ENCODE results near the gene MRPS27.

MRPS27 gene

GRCh38 chr5:72205431-72206009 lies 114.5 kb downstream of the MRPS27 start:
- no peak overlapping the region for H2BK5ac ChIP-seq (ENCODE audit: low read length)
- H3K4ac ChIP-seq (ENCODE audit: low read length), result no peak overlapping the region
- peaks cover 33 to 91% of the 10 kb centered on the region in 2 donors for H3K36me3 ChIP-seq (replicated peaks in 1 of 2; ENCODE audit: control insufficient read depth in 2 of 2, insufficient read depth in 2 of 2, low read length in 2 of 2)
- H2BK15ac ChIP-seq (ENCODE audit: low read length), result no peak overlapping the region
- no peak overlapping the region for H3K23ac ChIP-seq (ENCODE audit: low read depth, low read length, poor library complexity)
- H2AK5ac ChIP-seq (ENCODE audit: low read depth, low read length), result no peak overlapping the region
- H3K9ac ChIP-seq (ENCODE audit: low read depth, low read length, poor library complexity), result no peak overlapping the region
- no peak overlapping the region for H3K27ac ChIP-seq (replicated peaks; ENCODE audit: low read length)
- H3K79me1 ChIP-seq (ENCODE audit: low read depth, low read length), result no peaks in the 10 kb centered on the region
- no peak overlapping the region for H2BK120ac ChIP-seq (ENCODE audit: low read depth, low read length)
- H3K4me3 ChIP-seq (ENCODE audit: low read length in 2 of 2), result no peak overlapping the region
- no peak overlapping the region for H2AFZ ChIP-seq (ENCODE audit: low read length)
- no peaks in the 10 kb centered on the region for H3K27me3 ChIP-seq (ENCODE audit: control insufficient read depth in 3 of 3, insufficient read depth in 3 of 3, low read depth in 1 of 3, low read length in 3 of 3)
- peaks cover 9 to 10% of the 10 kb centered on the region in 2 donors for H3K4me1 ChIP-seq (ENCODE audit: control insufficient read depth in 2 of 2, insufficient read depth in 1 of 2, low read depth in 1 of 2, low read length in 2 of 2)
- no peak overlapping the region for H3K14ac ChIP-seq (ENCODE audit: low read length)
- H3K9me3 ChIP-seq (replicated peaks in 1 of 2; ENCODE audit: control insufficient read depth in 2 of 2, insufficient read depth in 1 of 2, low read depth in 1 of 2, low read length in 2 of 2), result no peaks in the 10 kb centered on the region
- no peak overlapping the region for H4K8ac ChIP-seq (ENCODE audit: low read depth, low read length)
- no peak overlapping the region for H3K18ac ChIP-seq (ENCODE audit: low read length)
- H2BK12ac ChIP-seq (ENCODE audit: low read length), result no peak overlapping the region
- no peak for DNase-seq (ENCODE audit: low spot score)
- H4K91ac ChIP-seq (ENCODE audit: low read depth, low read length, poor library complexity), result no peak overlapping the region
- no peak overlapping the region for H3K4me2 ChIP-seq (ENCODE audit: insufficient read depth, low read length, poor library complexity, severe bottlenecking)
- no CpG with 5 or more reads among the region's 3 CpGs for WGBS, 2 donors (ENCODE audit: extremely low coverage in 2 of 2, insufficient read length in 2 of 2, insufficient replicate concordance in 1 of 2)

- Histone ChIP-seq H3K4me2 (ENCODE audit: insufficient read depth, low read length, poor library complexity, severe bottlenecking) (no peak overlapping the region), H3K14ac (ENCODE audit: low read length) (no peak overlapping the region), H2BK120ac (ENCODE audit: low read depth, low read length) (no peak overlapping the region), H3K4me3 (ENCODE audit: low read length in 2 of 2) (no peak overlapping the region), H3K9me3 (replicated peaks in 1 of 2; ENCODE audit: control insufficient read depth in 2 of 2, insufficient read depth in 1 of 2, low read depth in 1 of 2, low read length in 2 of 2) (no peaks in the 10 kb centered on the region), H3K79me1 (ENCODE audit: low read depth, low read length) (no peaks in the 10 kb centered on the region), H3K18ac (ENCODE audit: low read length) (no peak overlapping the region), H4K91ac (ENCODE audit: low read depth, low read length, poor library complexity) (no peak overlapping the region), H2AFZ (ENCODE audit: low read length) (no peak overlapping the region), H3K9ac (ENCODE audit: low read depth, low read length, poor library complexity) (no peak overlapping the region), H3K27me3 (ENCODE audit: control insufficient read depth in 3 of 3, insufficient read depth in 3 of 3, low read depth in 1 of 3, low read length in 3 of 3) (no peaks in the 10 kb centered on the region), H3K36me3 (replicated peaks in 1 of 2; ENCODE audit: control insufficient read depth in 2 of 2, insufficient read depth in 2 of 2, low read length in 2 of 2) (peaks cover 39 to 96% of the 10 kb centered on the region in 2 donors), H2BK5ac (ENCODE audit: low read length) (no peak overlapping the region), H3K4ac (ENCODE audit: low read length) (no peak overlapping the region), H3K4me1 (ENCODE audit: control insufficient read depth in 2 of 2, insufficient read depth in 1 of 2, low read depth in 1 of 2, low read length in 2 of 2) (peaks cover 4 to 5% of the 10 kb centered on the region in 2 donors), H4K8ac (ENCODE audit: low read depth, low read length) (no peak overlapping the region), H3K27ac (replicated peaks; ENCODE audit: low read length) (no peak overlapping the region), H2AK5ac (ENCODE audit: low read depth, low read length) (no peak overlapping the region), H2BK12ac (ENCODE audit: low read length) (no peak overlapping the region), H2BK15ac (ENCODE audit: low read length) (no peak overlapping the region), H3K23ac (ENCODE audit: low read depth, low read length, poor library complexity) (no peak overlapping the region)
- no CpG with 5 or more reads among the region's 1 CpG for WGBS, 2 donors (ENCODE audit: extremely low coverage in 2 of 2, insufficient read length in 2 of 2, insufficient replicate concordance in 1 of 2)
- DNase-seq (ENCODE audit: low spot score), result no peak
Measured at GRCh38 chr5:72204946-72205345, 115.1 kb downstream of the MRPS27 start.

- H3K27me3 ChIP-seq (ENCODE audit: control insufficient read depth in 3 of 3, insufficient read depth in 3 of 3, low read depth in 1 of 3, low read length in 3 of 3), result no peaks in the 10 kb centered on the region
- H3K9ac ChIP-seq (ENCODE audit: low read depth, low read length, poor library complexity), result no peak overlapping the region
- H3K14ac ChIP-seq (ENCODE audit: low read length), result no peak overlapping the region
- H2BK120ac ChIP-seq (ENCODE audit: low read depth, low read length), result no peak overlapping the region
- no peak overlapping the region for H3K27ac ChIP-seq (replicated peaks; ENCODE audit: low read length)
- no peak for DNase-seq (ENCODE audit: low spot score)
- H4K8ac ChIP-seq (ENCODE audit: low read depth, low read length), result no peak overlapping the region
- no peak overlapping the region for H2AFZ ChIP-seq (ENCODE audit: low read length)
- H3K79me1 ChIP-seq (ENCODE audit: low read depth, low read length), result peaks cover 2% of the 10 kb centered on the region
- H3K4me2 ChIP-seq (ENCODE audit: insufficient read depth, low read length, poor library complexity, severe bottlenecking), result no peak overlapping the region
- H2AK5ac ChIP-seq (ENCODE audit: low read depth, low read length), result no peak overlapping the region
- no peak overlapping the region for H3K18ac ChIP-seq (ENCODE audit: low read length)
- peaks cover 53 to 100% of the 10 kb centered on the region in 2 donors for H3K36me3 ChIP-seq (replicated peaks in 1 of 2; ENCODE audit: control insufficient read depth in 2 of 2, insufficient read depth in 2 of 2, low read length in 2 of 2)
- H2BK15ac ChIP-seq (ENCODE audit: low read length), result no peak overlapping the region
- H2BK12ac ChIP-seq (ENCODE audit: low read length), result no peak overlapping the region
- no peak overlapping the region for H3K4me3 ChIP-seq (ENCODE audit: low read length in 2 of 2)
- WGBS, 2 donors (ENCODE audit: extremely low coverage in 2 of 2, insufficient read length in 2 of 2, insufficient replicate concordance in 1 of 2), result no CpG with 5 or more reads among the region's 8 CpGs
- H2BK5ac ChIP-seq (ENCODE audit: low read length), result no peak overlapping the region
- H3K4me1 ChIP-seq (ENCODE audit: control insufficient read depth in 2 of 2, insufficient read depth in 1 of 2, low read depth in 1 of 2, low read length in 2 of 2), result no peaks in the 10 kb centered on the region
- H3K4ac ChIP-seq (ENCODE audit: low read length), result no peak overlapping the region
- H3K9me3 ChIP-seq (replicated peaks in 1 of 2; ENCODE audit: control insufficient read depth in 2 of 2, insufficient read depth in 1 of 2, low read depth in 1 of 2, low read length in 2 of 2), result peaks cover 2 to 3% of the 10 kb centered on the region in 2 donors
- no peak overlapping the region for H3K23ac ChIP-seq (ENCODE audit: low read depth, low read length, poor library complexity)
- no peak overlapping the region for H4K91ac ChIP-seq (ENCODE audit: low read depth, low read length, poor library complexity)
Measured at GRCh38 chr5:72203251-72203845, 116.7 kb downstream of the MRPS27 start.

- Histone ChIP-seq H4K8ac (ENCODE audit: low read depth, low read length) (no peak overlapping the region), H3K79me1 (ENCODE audit: low read depth, low read length) (peaks cover 2% of the 10 kb centered on the region), H3K36me3 (replicated peaks in 1 of 2; ENCODE audit: control insufficient read depth in 2 of 2, insufficient read depth in 2 of 2, low read length in 2 of 2) (peaks cover 63 to 100% of the 10 kb centered on the region in 2 donors), H3K4me3 (ENCODE audit: low read length in 2 of 2) (no peak overlapping the region), H2BK12ac (ENCODE audit: low read length) (no peak overlapping the region), H2BK5ac (ENCODE audit: low read length) (no peak overlapping the region), H2BK15ac (ENCODE audit: low read length) (no peak overlapping the region), H3K18ac (ENCODE audit: low read length) (no peak overlapping the region), H3K14ac (ENCODE audit: low read length) (no peak overlapping the region), H3K4me2 (ENCODE audit: insufficient read depth, low read length, poor library complexity, severe bottlenecking) (no peak overlapping the region), H3K27ac (replicated peaks; ENCODE audit: low read length) (no peak overlapping the region), H3K9ac (ENCODE audit: low read depth, low read length, poor library complexity) (no peak overlapping the region), H3K23ac (ENCODE audit: low read depth, low read length, poor library complexity) (no peak overlapping the region), H3K27me3 (ENCODE audit: control insufficient read depth in 3 of 3, insufficient read depth in 3 of 3, low read depth in 1 of 3, low read length in 3 of 3) (no peaks in the 10 kb centered on the region), H2AK5ac (ENCODE audit: low read depth, low read length) (no peak overlapping the region), H3K4me1 (ENCODE audit: control insufficient read depth in 2 of 2, insufficient read depth in 1 of 2, low read depth in 1 of 2, low read length in 2 of 2) (no peaks in the 10 kb centered on the region), H3K4ac (ENCODE audit: low read length) (no peak overlapping the region), H2AFZ (ENCODE audit: low read length) (no peak overlapping the region), H3K9me3 (replicated peaks in 1 of 2; ENCODE audit: control insufficient read depth in 2 of 2, insufficient read depth in 1 of 2, low read depth in 1 of 2, low read length in 2 of 2) (peaks cover 9 to 12% of the 10 kb centered on the region in 2 donors), H2BK120ac (ENCODE audit: low read depth, low read length) (no peak overlapping the region), H4K91ac (ENCODE audit: low read depth, low read length, poor library complexity) (no peak overlapping the region)
- whole genome bisulfite sequencing, 2 donors (ENCODE audit: extremely low coverage in 2 of 2, insufficient read length in 2 of 2, insufficient replicate concordance in 1 of 2), result no CpG with 5 or more reads among the region's 3 CpGs
- DNase-seq (ENCODE audit: low spot score), result no peak
Measured at GRCh38 chr5:72202331-72202825, 117.7 kb downstream of the MRPS27 start.
